Measurements from ENCODE around the gene TBP. TPM values are rescaled to one million over a fixed set of nuclear protein-coding genes. Genes with fewer than 3 reads are reported as not detected.

The TBP gene
- total and polyA plus RNA-seq, 12 donors = 6.3 to 10.3 (median 7.6) TPM

Other genes starting within 250 kb of the TBP start
- 10 to 100 TPM; 16.0 to 31.0 (median 25.4) TPM for gene FAM120B, start 247.6 kb upstream of the TBP start, total RNA-seq
- gene FAM120B, start 247.6 kb upstream of the TBP start, polyA plus RNA-seq = 1 to 10 TPM; 7.7 to 9.9 TPM
- 100 to 1,000 TPM; 117 to 173 (median 137) TPM for gene PSMB1, start 1.1 kb upstream of the TBP start, total RNA-seq
- gene PSMB1, start 1.1 kb upstream of the TBP start, polyA plus RNA-seq = 100 to 1,000 TPM; 226 to 309 TPM
- gene PDCD2, start 30.3 kb downstream of the TBP start, total RNA-seq = 10 to 100 TPM; 23.6 to 39.4 (median 34.0) TPM
- 10 to 100 TPM; 20.0 to 45.5 TPM for gene PDCD2, start 30.3 kb downstream of the TBP start, polyA plus RNA-seq

Data from heart right ventricle (tissue), 12 donors.